ENCODE measurements around the gene TRIM5.

The TRIM5 gene

GRCh38 chr11:5701055-5701577, 16.2 kb upstream of the TRIM5 start:
- Histone ChIP-seq H3K27me3 (ENCODE audit: insufficient read depth, low read length, poor library complexity, severe bottlenecking) (no peaks in the 10 kb centered on the region), H3K4me1 (ENCODE audit: insufficient read depth, low read length, poor library complexity, severe bottlenecking) (no peaks in the 10 kb centered on the region), H3K36me3 (ENCODE audit: insufficient read depth, low read length) (no peaks in the 10 kb centered on the region), H3K4me3 (ENCODE audit: low read length, poor library complexity, severe bottlenecking) (no peak overlapping the region), H2AFZ (ENCODE audit: low read length) (no peak overlapping the region), H4K20me1 (ENCODE audit: insufficient read depth, low read length, poor library complexity, severe bottlenecking) (no peaks in the 10 kb centered on the region), H3K79me2 (ENCODE audit: insufficient read depth, low read length) (no peaks in the 10 kb centered on the region), H3F3A (ENCODE audit: low read depth) (no peaks in the 10 kb centered on the region), H3K9me3 (ENCODE audit: insufficient read depth, low read depth, low read length) (no peaks in the 10 kb centered on the region), H3K4me2 (ENCODE audit: low read depth, low read length, poor library complexity, severe bottlenecking) (no peak overlapping the region), H3K9me2 (replicated peaks; ENCODE audit: low read depth, low read length) (no peaks in the 10 kb centered on the region), H3K9ac (ENCODE audit: low read depth, low read length, poor library complexity, severe bottlenecking) (no peak overlapping the region)
- no peak for TF ChIP-seq EZH2phosphoT487 (IDR thresholded peaks at IDR 0.05; ENCODE audit: borderline replicate concordance)
- no peak for TF ChIP-seq CTCF (conservative IDR thresholded peaks at IDR 0.05; ENCODE audit: low read length)

- no peaks in the 10 kb centered on the region for H4K20me1 ChIP-seq (ENCODE audit: insufficient read depth, low read length, poor library complexity, severe bottlenecking)
- H3K4me3 ChIP-seq (ENCODE audit: low read length, poor library complexity, severe bottlenecking): no peak overlapping the region
- H3K9me3 ChIP-seq (ENCODE audit: insufficient read depth, low read depth, low read length): no peaks in the 10 kb centered on the region
- H2AFZ ChIP-seq (ENCODE audit: low read length): no peak overlapping the region
- H3K9ac ChIP-seq (ENCODE audit: low read depth, low read length, poor library complexity, severe bottlenecking): no peak overlapping the region
- no peaks in the 10 kb centered on the region for H3K9me2 ChIP-seq (replicated peaks; ENCODE audit: low read depth, low read length)
- no peaks in the 10 kb centered on the region for H3K36me3 ChIP-seq (ENCODE audit: insufficient read depth, low read length)
- H3K27me3 ChIP-seq (ENCODE audit: insufficient read depth, low read length, poor library complexity, severe bottlenecking): no peaks in the 10 kb centered on the region
- TF ChIP-seq EZH2phosphoT487 (IDR thresholded peaks at IDR 0.05; ENCODE audit: borderline replicate concordance): no peak
- no peak for TF ChIP-seq CTCF (conservative IDR thresholded peaks at IDR 0.05; ENCODE audit: low read length)
- H3K4me2 ChIP-seq (ENCODE audit: low read depth, low read length, poor library complexity, severe bottlenecking): no peak overlapping the region
- no peaks in the 10 kb centered on the region for H3F3A ChIP-seq (ENCODE audit: low read depth)
- no peaks in the 10 kb centered on the region for H3K4me1 ChIP-seq (ENCODE audit: insufficient read depth, low read length, poor library complexity, severe bottlenecking)
- H3K79me2 ChIP-seq (ENCODE audit: insufficient read depth, low read length): no peaks in the 10 kb centered on the region
Observed at GRCh38 chr11:5700421-5701054, 15.7 kb upstream of the TRIM5 start.

GRCh38 chr11:5698281-5698680, 13.4 kb upstream of the TRIM5 start:
- Histone ChIP-seq H3K79me2 (ENCODE audit: insufficient read depth, low read length) (no peaks in the 10 kb centered on the region), H4K20me1 (ENCODE audit: insufficient read depth, low read length, poor library complexity, severe bottlenecking) (no peaks in the 10 kb centered on the region), H3K4me2 (ENCODE audit: low read depth, low read length, poor library complexity, severe bottlenecking) (no peak overlapping the region), H3K4me3 (ENCODE audit: low read length, poor library complexity, severe bottlenecking) (no peak overlapping the region), H3K36me3 (ENCODE audit: insufficient read depth, low read length) (no peaks in the 10 kb centered on the region), H3K9me3 (ENCODE audit: insufficient read depth, low read depth, low read length) (no peaks in the 10 kb centered on the region), H3K9me2 (replicated peaks; ENCODE audit: low read depth, low read length) (no peaks in the 10 kb centered on the region), H2AFZ (ENCODE audit: low read length) (no peak overlapping the region), H3K27me3 (ENCODE audit: insufficient read depth, low read length, poor library complexity, severe bottlenecking) (no peaks in the 10 kb centered on the region), H3K9ac (ENCODE audit: low read depth, low read length, poor library complexity, severe bottlenecking) (no peak overlapping the region), H3K4me1 (ENCODE audit: insufficient read depth, low read length, poor library complexity, severe bottlenecking) (no peaks in the 10 kb centered on the region), H3F3A (ENCODE audit: low read depth) (no peaks in the 10 kb centered on the region)
- TF ChIP-seq CTCF (conservative IDR thresholded peaks at IDR 0.05; ENCODE audit: low read length) (no peak), EZH2phosphoT487 (IDR thresholded peaks at IDR 0.05; ENCODE audit: borderline replicate concordance) (no peak)
